HCT116 (cell line): ENCODE results near the gene DHODH. TPM values are rescaled to one million over a fixed set of nuclear protein-coding genes. Genes with fewer than 3 reads are reported as not detected.

Source experiments
- ATAC-seq: fragments of 200-7000 bp; cut with Tn5 transposase; 2 replicates; pipeline ENCODE4 v1.9.1; 2020; ENCODE audit warnings: mild to moderate bottlenecking, moderate library complexity
- BruUV-seq: library from RNA; stranded (reverse); fragments of 400-500 nt; replicated peaks from 2 replicates; lab custom pipeline; 2021; lab: Mats Ljungman, UMichigan
- CTCF ChIA-PET: fragments of 300-600 bp; sonication (Branson Sonifier 250); formaldehyde crosslinking; loops from one replicate; lab custom pipeline; 2021; ENCODE audit warnings: antibody characterized with exemption; lab: Charles Lee
- POLR2A ChIA-PET: fragments of 300-600, 350-600 bp; sonication (Branson Sonifier 250); formaldehyde crosslinking; loops from one replicate; lab custom pipeline; 2021; ENCODE audit warnings: antibody characterized with exemption; lab: Charles Lee
- RAD21 ChIA-PET, 2 experiments: fragments of 300-600 bp; sonication (Branson Sonifier 250); formaldehyde crosslinking; loops; one replicate each; lab custom pipeline; 2023; ENCODE audit warnings: low total read pairs in 2 of 2; ENCODE audit not compliant: uncharacterized antibody in 2 of 2, unreplicated experiment in 2 of 2, low non-redundant PET in 1 of 2; lab: Charles Lee
- DNase-seq: peaks from one replicate; pipeline ENCODE4 v3.0.0-alpha.2; 2010; ENCODE audit warnings: low read depth, low spot score
- H2AFZ ChIP-seq: fragments of 200-600 bp; shearing (Covaris generic), sonication (generic); 2 replicates; pipeline ENCODE4 v1.6.1; 2017; ENCODE audit warnings: low read depth, mixed run types, mixed read lengths, antibody characterized with exemption, low read length; ENCODE audit not compliant: poor library complexity, severe bottlenecking
- H3K27ac ChIP-seq: 2 replicates; pipeline ENCODE4 v1.5.1; 2012; ENCODE audit warnings: low read depth, low read length
- H3K27me3 ChIP-seq: fragments of 200-600 bp; sonication (generic); 2 replicates; pipeline ENCODE4 v1.6.1; 2016; ENCODE audit warnings: mixed run types, low read length, mixed read lengths; ENCODE audit not compliant: insufficient read depth
- H3K36me3 ChIP-seq, 2 experiments: fragments of 200-500 bp in 1 of 2; fragments of 200-600 bp in 1 of 2; sonication (Bioruptor generic) in 1 of 2; sonication (generic) in 1 of 2; 2 replicates each; pipeline versions ENCODE4 v1.5.1 to v1.6.1; 2014 to 2016; ENCODE audit warnings: low read length in 2 of 2, inconsistent platforms in 1 of 2, mixed read lengths in 1 of 2, mixed run types in 1 of 2; ENCODE audit not compliant: insufficient read depth in 2 of 2, control insufficient read depth in 1 of 2
- H3K4me1 ChIP-seq, 2 experiments: fragments of 200-600 bp in 1 of 2; sonication (generic) in 1 of 2; 2 replicates each; pipeline versions ENCODE4 v1.5.1 to v1.6.1; 2012 to 2017; ENCODE audit warnings: low read length in 2 of 2, inconsistent platforms in 1 of 2, mild to moderate bottlenecking in 1 of 2, mixed read lengths in 1 of 2, mixed run types in 1 of 2, moderate library complexity in 1 of 2; ENCODE audit not compliant: insufficient read depth in 2 of 2, control insufficient read depth in 1 of 2
- H3K4me2 ChIP-seq: fragments of 200-600 bp; sonication (generic); 2 replicates; pipeline ENCODE4 v1.6.1; 2017; ENCODE audit warnings: mixed run types, low read length, mixed read lengths
- H3K4me3 ChIP-seq, 2 experiments: fragments of 200-600 bp in 1 of 2; sonication (generic) in 1 of 2; replicated peaks in 1 of 2; 2 replicates each; pipeline ENCODE4 v1.5.1; 2011 to 2016; ENCODE audit warnings: low read length in 2 of 2, control low read depth in 1 of 2, low read depth in 1 of 2, mild to moderate bottlenecking in 1 of 2, mixed read lengths in 1 of 2, mixed run types in 1 of 2
- H3K79me2 ChIP-seq: fragments of 200-600 bp; sonication (generic); 2 replicates; pipeline ENCODE4 v1.6.1; 2017; ENCODE audit warnings: mild to moderate bottlenecking, mixed run types, low read length, moderate library complexity, mixed read lengths; ENCODE audit not compliant: insufficient read depth
- H3K9ac ChIP-seq: fragments of 200-600 bp; sonication (generic); 2 replicates; pipeline ENCODE4 v1.6.1; 2016; ENCODE audit warnings: low read length, mixed read lengths
- H3K9me2 ChIP-seq: fragments of 200-600 bp; sonication (generic), shearing (Covaris generic); 2 replicates; pipeline ENCODE4 v1.6.1; 2017; ENCODE audit warnings: mixed run types, mild to moderate bottlenecking, moderate library complexity; ENCODE audit not compliant: insufficient read depth
- H3K9me3 ChIP-seq, 2 experiments: fragments of 200-500 bp in 1 of 2; fragments of 200-600 bp in 1 of 2; sonication (Bioruptor generic) in 1 of 2; sonication (generic) in 1 of 2; 2 replicates each; pipeline ENCODE4 v1.6.1; 2014 to 2017; ENCODE audit warnings: low read length in 2 of 2, mixed read lengths in 2 of 2, inconsistent platforms in 1 of 2, low read depth in 1 of 2, mild to moderate bottlenecking in 1 of 2, mixed run types in 1 of 2, moderate library complexity in 1 of 2; ENCODE audit not compliant: control insufficient read depth in 1 of 2, insufficient read depth in 1 of 2
- H4K20me1 ChIP-seq: fragments of 200-600 bp; sonication (generic), shearing (Covaris generic); 2 replicates; pipeline ENCODE4 v1.6.1; 2017; ENCODE audit warnings: mixed run types, mild to moderate bottlenecking, moderate library complexity; ENCODE audit not compliant: insufficient read depth
- ATF3 ChIP-seq: IDR thresholded peaks from 2 replicates; pipeline ENCODE4 v1.6.1; 2012
- CBX3 ChIP-seq: IDR thresholded peaks from 2 replicates; pipeline ENCODE4 v1.6.1; 2012; ENCODE audit warnings: low read depth
- CEBPB ChIP-seq: IDR thresholded peaks from 2 replicates; pipeline ENCODE4 v1.6.1; 2012; ENCODE audit warnings: low read depth
- EGR1 ChIP-seq: IDR thresholded peaks from 2 replicates; pipeline ENCODE4 v1.6.1; 2012; ENCODE audit warnings: low read depth
- ELF1 ChIP-seq: IDR thresholded peaks from 2 replicates; pipeline ENCODE4 v1.6.1; 2012; ENCODE audit warnings: low read depth, borderline replicate concordance
- EZH2 ChIP-seq: fragments of 200-600 bp; sonication (generic); IDR thresholded peaks from 2 replicates; pipeline ENCODE4 v1.6.1; 2017; ENCODE audit warnings: antibody characterized with exemption, mixed run types
- JUND ChIP-seq: IDR thresholded peaks from 2 replicates; pipeline ENCODE4 v1.6.1; 2012
- POLR2A ChIP-seq: IDR thresholded peaks from 2 replicates; pipeline ENCODE4 v1.7.0; 2011; ENCODE audit warnings: borderline replicate concordance; ENCODE audit not compliant: insufficient read depth, insufficient read length; ENCODE audit errors: extremely low read depth
- POLR2AphosphoS5 ChIP-seq: IDR thresholded peaks from 2 replicates; pipeline ENCODE4 v1.6.1; 2011; ENCODE audit warnings: mild to moderate bottlenecking, low read depth, low read length, moderate library complexity
- RAD21 ChIP-seq: IDR thresholded peaks from 2 replicates; pipeline ENCODE4 v1.6.1; 2012; ENCODE audit warnings: low read depth, mild to moderate bottlenecking
- REST ChIP-seq: IDR thresholded peaks from 2 replicates; pipeline ENCODE4 v1.6.1; 2012; ENCODE audit warnings: low read depth
- SIN3A ChIP-seq: IDR thresholded peaks from 2 replicates; pipeline ENCODE4 v1.6.1; 2012; ENCODE audit warnings: low read depth
- SP1 ChIP-seq: IDR thresholded peaks from 2 replicates; pipeline ENCODE4 v1.6.1; 2012; ENCODE audit warnings: low read depth
- SRF ChIP-seq: IDR thresholded peaks from 2 replicates; pipeline ENCODE4 v1.6.1; 2012; ENCODE audit warnings: low read depth
- YY1 ChIP-seq: IDR thresholded peaks from 2 replicates; pipeline ENCODE4 v1.6.1; 2011; ENCODE audit warnings: low read length, low read depth, moderate library complexity, mild to moderate bottlenecking; ENCODE audit not compliant: insufficient replicate concordance; ENCODE audit errors: extremely low read depth
- ZBTB33 ChIP-seq: IDR thresholded peaks from 2 replicates; pipeline ENCODE4 v1.6.1; 2011; ENCODE audit warnings: mild to moderate bottlenecking, low read length, moderate library complexity; ENCODE audit not compliant: insufficient replicate concordance; ENCODE audit errors: extremely low read depth
- ZFX ChIP-seq: fragments of 450-650 bp; IDR thresholded peaks from 2 replicates; pipeline ENCODE4 v1.6.1; 2017
- intact Hi-C: fragments of 100-400 bp; cut with micrococcal nuclease; formaldehyde crosslinking; loops from 2 replicates; pipeline ENCODE4 v1.10.0; 2022
- total RNA-seq: library from RNA; stranded (reverse); gene quantifications from one replicate; pipeline ENCODE4 v1.2.1, GENCODE V29; 2021; ENCODE audit not compliant: unreplicated experiment

The DHODH gene
- total RNA-seq, 1 experiment from 2014 or later = 22.1 TPM

GRCh38 chr16:72049110-72049509, 40.6 kb downstream of the DHODH start (continued):
- TF ChIP-seq SIN3A = no peak
- TF ChIP-seq ZBTB33 = no peak
- no peak for TF ChIP-seq SRF
- no peak for TF ChIP-seq ATF3
- TF ChIP-seq SP1 = no peak

GRCh38 chr16:72050769-72051464, 42.4 kb downstream of the DHODH start:
- H3K9me2 ChIP-seq = no peaks in the 10 kb centered on the region
- H2AFZ ChIP-seq = no peak overlapping the region
- ChIA-PET POLR2A (no interaction called here), RAD21 (no interaction called here), CTCF (no interaction called here)
- no peaks in the 10 kb centered on the region for H3K79me2 ChIP-seq
- no peaks in the 10 kb centered on the region for H3K4me1 ChIP-seq
- H3K9me3 ChIP-seq = no peaks in the 10 kb centered on the region; a peak in 2 of 4 replicates
- TF ChIP-seq SRF = no peak
- no peak for TF ChIP-seq ZFX
- no peak for TF ChIP-seq CBX3
- no peak for TF ChIP-seq POLR2A
- TF ChIP-seq EZH2 = no peak
- no peak for TF ChIP-seq ELF1
- TF ChIP-seq RAD21 = no peak
- TF ChIP-seq POLR2AphosphoS5 = no peak
- no peak for TF ChIP-seq CEBPB
- TF ChIP-seq REST = no peak
- TF ChIP-seq EGR1 = no peak
- TF ChIP-seq JUND = no peak
- no peak for TF ChIP-seq YY1
- no peak overlapping the region for H3K4me2 ChIP-seq
- intact Hi-C loops = no loop called here
- ATAC-seq = no peak
- BruUV-seq = no TSS peak
- H3K9ac ChIP-seq = no peak overlapping the region
- H3K36me3 ChIP-seq = no peaks in the 10 kb centered on the region
- no peak for DNase-seq
- no peak overlapping the region for H3K4me3 ChIP-seq
- H3K27me3 ChIP-seq = peaks cover 13% of the 10 kb centered on the region; the same call in 1 of the 2 replicates
- no peak overlapping the region for H3K27ac ChIP-seq
- no peaks in the 10 kb centered on the region for H4K20me1 ChIP-seq
